Measurements from ENCODE around the gene RBM4. TPM values are rescaled to one million over a fixed set of nuclear protein-coding genes. Genes with fewer than 3 reads are reported as not detected.

The RBM4 gene
- total RNA-seq, 1 experiment from 2014 or later, result 272 TPM

DNA sequence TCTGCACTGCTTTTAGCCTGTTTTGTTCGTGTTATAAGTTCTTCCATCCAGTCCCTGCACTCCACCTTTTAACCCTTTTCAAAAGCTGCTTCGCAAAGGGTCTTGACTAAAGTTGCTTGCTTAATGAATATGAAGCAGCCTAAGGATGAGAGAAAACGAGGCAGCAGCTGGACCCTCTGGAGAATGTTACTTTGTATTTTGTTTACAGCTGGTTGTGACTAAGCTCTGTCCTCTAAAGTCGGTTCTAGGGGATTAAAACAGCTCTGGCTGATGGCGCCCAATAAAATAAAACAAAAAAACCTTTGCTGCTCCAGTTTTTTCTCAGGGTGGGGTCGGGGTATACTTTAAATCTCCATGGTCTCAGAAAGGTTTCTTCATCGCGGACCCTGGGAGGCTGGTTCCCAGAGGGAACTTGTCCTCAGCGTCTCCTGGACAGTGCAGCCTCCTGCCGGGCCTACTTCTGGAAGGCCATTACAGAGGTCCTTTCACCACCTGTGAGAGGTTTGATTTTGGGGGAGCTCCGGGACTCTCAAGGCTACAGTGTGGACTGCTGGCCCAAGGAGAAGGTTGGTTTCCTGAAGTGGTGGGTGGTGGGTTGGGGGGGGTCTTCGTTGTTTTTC lies 836 bp upstream of the RBM4 start:
- peak overlapping the region; percentile 70 for H3K27ac ChIP-seq (ENCODE audit: insufficient read length, low read depth, low read length)
- H4K20me1 ChIP-seq (ENCODE audit: control insufficient read depth, insufficient read depth, insufficient read length), result no peaks in the 10 kb centered on the region
- Mint-ChIP-seq H3K27ac (peak overlapping the region; percentile 99 to 100 (median 99)), H3K9me3 (no peaks in the 10 kb centered on the region), H3K4me3 (peak overlapping the region; percentile 99 to 100), H3K4me1 (peaks cover 47 to 51% of the 10 kb centered on the region in 2 experiments), H3K27me3 (ENCODE audit: low read depth) (peaks cover 2% of the 10 kb centered on the region; the same call in 1 of the 2 replicates), H3K36me3 (ENCODE audit: insufficient read depth in 1 of 3, low read depth in 3 of 3) (peaks cover 32 to 76% (median 56%) of the 10 kb centered on the region in 3 experiments)
- H3K27me3 ChIP-seq (ENCODE audit: insufficient read depth, low read length), result no peaks in the 10 kb centered on the region
- no peak overlapping the region for H2BK20ac ChIP-seq (ENCODE audit: low read depth, low read length, poor library complexity, severe bottlenecking)
- peak overlapping the region; percentile 63 for H4K8ac ChIP-seq (replicated peaks; ENCODE audit: insufficient read length, low read depth, low read length)
- no peak overlapping the region for H2BK12ac ChIP-seq (ENCODE audit: insufficient read length, low read depth, low read length)
- H3K23me2 ChIP-seq (ENCODE audit: insufficient read length, low read depth, low read length, poor library complexity, severe bottlenecking), result peaks cover 12% of the 10 kb centered on the region
- no peak overlapping the region for H4K91ac ChIP-seq (ENCODE audit: insufficient read length, low read depth, low read length)
- H2BK120ac ChIP-seq (ENCODE audit: low read depth, low read length, poor library complexity, severe bottlenecking), result no peak overlapping the region
- no peak overlapping the region for H2AFZ ChIP-seq (ENCODE audit: low read length)
- peaks cover 3% of the 10 kb centered on the region for H3K4me1 ChIP-seq (ENCODE audit: insufficient read depth, low read length)
- H3K9ac ChIP-seq (ENCODE audit: extremely low read depth, insufficient read length, low read length), result peak overlapping the region; percentile 87
- DNase-seq, result no peak
- H2BK5ac ChIP-seq (ENCODE audit: insufficient read length, low read length), result peak overlapping the region; percentile 11
- H4K5ac ChIP-seq (ENCODE audit: insufficient read length, low read depth, low read length), result peak overlapping the region; percentile 41
- TF ChIP-seq, protein P1, sequence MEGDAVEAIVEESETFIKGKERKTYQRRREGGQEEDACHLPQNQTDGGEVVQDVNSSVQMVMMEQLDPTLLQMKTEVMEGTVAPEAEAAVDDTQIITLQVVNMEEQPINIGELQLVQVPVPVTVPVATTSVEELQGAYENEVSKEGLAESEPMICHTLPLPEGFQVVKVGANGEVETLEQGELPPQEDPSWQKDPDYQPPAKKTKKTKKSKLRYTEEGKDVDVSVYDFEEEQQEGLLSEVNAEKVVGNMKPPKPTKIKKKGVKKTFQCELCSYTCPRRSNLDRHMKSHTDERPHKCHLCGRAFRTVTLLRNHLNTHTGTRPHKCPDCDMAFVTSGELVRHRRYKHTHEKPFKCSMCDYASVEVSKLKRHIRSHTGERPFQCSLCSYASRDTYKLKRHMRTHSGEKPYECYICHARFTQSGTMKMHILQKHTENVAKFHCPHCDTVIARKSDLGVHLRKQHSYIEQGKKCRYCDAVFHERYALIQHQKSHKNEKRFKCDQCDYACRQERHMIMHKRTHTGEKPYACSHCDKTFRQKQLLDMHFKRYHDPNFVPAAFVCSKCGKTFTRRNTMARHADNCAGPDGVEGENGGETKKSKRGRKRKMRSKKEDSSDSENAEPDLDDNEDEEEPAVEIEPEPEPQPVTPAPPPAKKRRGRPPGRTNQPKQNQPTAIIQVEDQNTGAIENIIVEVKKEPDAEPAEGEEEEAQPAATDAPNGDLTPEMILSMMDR (conservative IDR thresholded peaks at IDR 0.05), result no peak
- peak overlapping the region; percentile 95 for H3K14ac ChIP-seq (ENCODE audit: insufficient read depth, low read length)
- H3K79me2 ChIP-seq (ENCODE audit: insufficient read depth, low read length), result peaks cover 39% of the 10 kb centered on the region
- no peaks in the 10 kb centered on the region for H3K9me3 ChIP-seq (ENCODE audit: control insufficient read depth, low read depth, low read length)
- peak overlapping the region; percentile 92 for H3K18ac ChIP-seq (ENCODE audit: insufficient read length, low read depth, low read length)
- H3K56ac ChIP-seq (ENCODE audit: insufficient read length, low read depth, low read length), result no peak overlapping the region
- H3K4me2 ChIP-seq (ENCODE audit: insufficient read depth, insufficient read length, low read length), result peak overlapping the region; percentile 70
- H2BK15ac ChIP-seq (ENCODE audit: low read depth, low read length), result no peak overlapping the region
- H3K79me1 ChIP-seq (ENCODE audit: insufficient read depth, low read depth, low read length, poor library complexity, severe bottlenecking), result no peaks in the 10 kb centered on the region
- no peak overlapping the region for H3T11ph ChIP-seq (ENCODE audit: low read length)
- no CpG with 5 or more reads among the region's 12 CpGs for WGBS (ENCODE audit: extremely low coverage, insufficient read length, low lambda C conversion rate)
- H2AK5ac ChIP-seq (ENCODE audit: insufficient read length, low read length), result no peak overlapping the region
- no peak overlapping the region for H3K23ac ChIP-seq (ENCODE audit: insufficient read length, low read depth, low read length)
- no peak overlapping the region; the same call in 1 of the 2 replicates for H3K4ac ChIP-seq (ENCODE audit: low read depth, low read length)
